Pancreas (tissue), 10 donors: ENCODE measurements around the gene NBPF1. TPM values are rescaled to one million over a fixed set of nuclear protein-coding genes. Genes with fewer than 3 reads are reported as not detected.
"Not testable (repeated sequence)": the region's sequence is repeated elsewhere in the genome, so short reads cannot be mapped to it uniquely, and the experiment has no call there.

Experiments used
- ATAC-seq, 4 donors: fragments of 200-7000 bp; cut with Tn5 transposase; one replicate each; pipeline versions ENCODE4 v1.8.0 to v1.9.1; 2020; ENCODE audit warnings: mild to moderate bottlenecking in 4 of 4, moderate library complexity in 4 of 4
- DNase-seq, 6 donors: peaks; one replicate each; pipeline ENCODE4 v3.0.0-alpha.2; 2020
- FAIRE-seq: peaks from 2 replicates; lab custom pipeline; 2012; peaks lifted over from hg19 to GRCh38; lab: Jason Lieb, UNC
- H3K27ac ChIP-seq, 4 donors: fragments of 200-600 bp; sonication (generic); 1 replicate in 3 of 4; 2 replicates in 1 of 4; pipeline versions ENCODE4 v1.5.0 to v1.8.0; 2020
- H3K27me3 ChIP-seq, 4 donors: fragments of 200-600 bp; one replicate each; pipeline ENCODE4 v1.8.0; 2021
- H3K36me3 ChIP-seq, 3 donors: fragments of 200-600 bp; sonication (generic) in 1 of 3; one replicate each; pipeline versions ENCODE4 v1.5.0 to v1.8.0; 2020 to 2021
- H3K4me1 ChIP-seq, 3 donors: fragments of 200-600 bp; one replicate each; pipeline ENCODE4 v1.8.0; 2021
- H3K4me3 ChIP-seq, 4 donors: fragments of 200-600 bp; sonication (generic) in 2 of 4; one replicate each; pipeline versions ENCODE4 v1.5.0 to v1.8.0; 2020 to 2021
- H3K9me3 ChIP-seq, 4 donors: fragments of 200-600 bp; one replicate each; pipeline ENCODE4 v1.8.0; 2021
- WGBS, 2 donors: extraction: QIAGEN DNeasy Blood & Tissue Kit; methylation state at CpG; one replicate each; pipeline ENCODE4 v1.1.7; 2013; 5-methylcytosine and 5-hydroxymethylcytosine counted together
- intact Hi-C, 3 donors: fragments of 100-400 bp; cut with DNase I; formaldehyde crosslinking; loops; one replicate each; pipeline versions ENCODE4 v1.11.1 to v1.14.2; 2022
- polyA plus RNA-seq, 2 donors: library from polyadenylated mRNA; stranded (reverse); fragments of 200-250 nt; gene quantifications; one replicate each; pipeline ENCODE4 v1.2.3, GENCODE V29; 2013
- total RNA-seq, 6 donors: library from RNA; stranded (reverse); fragmentation: NEBNext Ultra II Directional in 4 of 6; extraction: Animal tissue kit (Norgen Biotek cat#: 25700) in 4 of 6; gene quantifications; one replicate each; pipeline versions ENCODE4 v1.2.1 to v1.2.4, GENCODE V29; 2021 to 2023
- donor health status: healthy with polysubstance abuse.
- donor health status: DM: no; HTN: no; CAD: no; lungs with moderate emphysema.
- donor health status: DM: no; HTN: no; CAD: no.
- donor health status: control.
- donor health status: control.
- donor health status: Bipolar disorder and iron deficiency.
- donor health status: DM: yes; HTN: yes; CAD: no.
- donor health status: DM: no; HTN: no; CAD: no.
- donor health status: DM: no; HTN: no; CAD: no.
- donor health status: DM: yes; HTN: yes; CAD: no.

The NBPF1 gene
- total and polyA plus RNA-seq, 8 donors: 4.0 to 32.2 (median 13.4) TPM

DNA sequence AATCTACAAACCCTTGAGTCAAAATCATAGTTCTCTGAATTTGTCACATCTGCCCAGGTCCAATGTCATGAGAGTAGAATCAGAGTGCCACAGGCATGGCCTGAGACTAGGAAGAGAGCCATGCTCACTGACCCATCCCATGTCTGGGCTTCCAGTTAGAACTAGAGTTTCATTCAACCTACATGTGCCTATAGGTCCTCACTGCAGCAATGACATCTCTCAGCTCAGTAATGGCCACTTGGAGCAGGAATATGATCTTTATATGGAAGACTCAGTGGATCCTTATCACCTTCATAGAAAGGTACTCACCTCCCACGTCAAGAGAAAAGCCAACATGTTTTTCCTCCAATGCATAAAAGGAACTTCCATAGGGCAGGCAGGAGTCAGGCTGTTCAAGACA lies 48.0 kb downstream of the NBPF1 start:
- DNase-seq, H3K27ac ChIP-seq, ATAC-seq, H3K4me3 ChIP-seq, H3K9me3 ChIP-seq, H3K36me3 ChIP-seq, intact Hi-C loops, H3K4me1 ChIP-seq, H3K27me3 ChIP-seq, FAIRE-seq: not testable (repeated sequence)
- no CpG with 5 or more reads among the region's 1 CpG for WGBS, 2 donors

DNA sequence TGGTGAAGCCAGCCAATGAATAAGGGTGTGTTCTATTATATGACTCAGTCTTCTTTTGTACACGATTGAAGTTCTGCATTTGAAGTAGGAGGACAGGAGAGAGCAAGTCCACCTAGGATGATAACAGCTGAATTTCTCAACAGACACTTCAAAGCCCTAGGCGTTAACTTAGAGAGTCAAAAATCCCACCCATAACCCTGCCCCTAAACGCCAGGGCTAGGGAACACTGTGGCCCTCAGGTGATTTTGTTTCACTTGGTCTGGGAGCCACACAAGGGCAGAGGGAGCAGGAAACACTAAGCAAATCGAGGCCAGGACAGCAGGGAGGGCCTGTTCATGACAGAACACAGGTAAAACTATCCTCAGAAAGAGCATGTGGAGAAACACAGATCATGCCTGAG lies 52.3 kb downstream of the NBPF1 start:
- H3K4me1 ChIP-seq, DNase-seq, H3K9me3 ChIP-seq, H3K27me3 ChIP-seq, intact Hi-C loops, FAIRE-seq, H3K4me3 ChIP-seq, ATAC-seq, H3K36me3 ChIP-seq, H3K27ac ChIP-seq: not testable (repeated sequence)
- WGBS, 2 donors: 69 to 76% methylated on average over 2 to 3 of the region's 4 CpGs

DNA sequence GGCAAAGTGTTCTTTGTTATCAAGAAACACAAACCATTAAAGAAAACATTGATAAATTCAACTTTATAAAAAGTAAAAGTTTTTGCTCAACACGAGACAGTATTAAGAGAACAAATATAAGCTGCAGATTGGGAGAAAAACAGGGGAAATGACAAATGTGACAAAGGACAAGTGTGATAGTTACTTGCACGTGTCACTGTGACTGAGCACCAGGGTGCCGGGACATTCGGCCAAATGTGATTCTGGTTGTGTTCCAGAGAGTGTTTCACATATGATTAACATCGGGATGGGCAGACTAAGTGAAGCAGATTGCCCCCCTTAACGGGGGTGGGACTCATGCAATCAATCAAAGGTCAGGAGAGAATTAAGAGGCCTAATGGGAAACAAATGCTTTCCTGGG lies 52.9 kb downstream of the NBPF1 start:
- H3K27ac ChIP-seq, H3K4me1 ChIP-seq, ATAC-seq, H3K36me3 ChIP-seq, H3K27me3 ChIP-seq, intact Hi-C loops, H3K4me3 ChIP-seq, H3K9me3 ChIP-seq, FAIRE-seq, DNase-seq: not testable (repeated sequence)
- 72 to 79% methylated on average over 3 to 4 of the region's 6 CpGs for WGBS, 2 donors

DNA sequence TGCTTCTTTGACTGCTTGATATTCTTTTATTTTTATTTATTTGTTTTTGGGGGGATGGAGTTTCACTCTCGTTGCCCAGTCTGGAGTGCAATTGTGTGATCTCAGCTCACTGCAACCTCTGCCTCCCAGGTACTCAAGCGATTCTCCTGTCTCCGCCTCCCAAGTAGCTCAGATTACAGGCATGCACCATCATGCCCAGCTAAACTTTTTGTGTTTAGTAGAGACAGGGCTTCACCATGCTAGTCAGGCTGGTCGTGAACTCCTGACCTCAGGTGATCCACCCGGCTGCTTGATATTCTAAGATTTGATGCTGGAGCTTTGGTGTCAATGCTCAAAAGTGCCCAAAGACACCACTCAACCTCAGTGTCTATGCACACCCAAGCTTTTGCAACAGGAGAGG lies 53.7 kb downstream of the NBPF1 start:
- H3K36me3 ChIP-seq, H3K27ac ChIP-seq, DNase-seq, H3K4me1 ChIP-seq, H3K27me3 ChIP-seq, intact Hi-C loops, H3K4me3 ChIP-seq, ATAC-seq, FAIRE-seq, H3K9me3 ChIP-seq: not testable (repeated sequence)
- no CpG with 5 or more reads among the region's 5 CpGs for WGBS, 2 donors

DNA sequence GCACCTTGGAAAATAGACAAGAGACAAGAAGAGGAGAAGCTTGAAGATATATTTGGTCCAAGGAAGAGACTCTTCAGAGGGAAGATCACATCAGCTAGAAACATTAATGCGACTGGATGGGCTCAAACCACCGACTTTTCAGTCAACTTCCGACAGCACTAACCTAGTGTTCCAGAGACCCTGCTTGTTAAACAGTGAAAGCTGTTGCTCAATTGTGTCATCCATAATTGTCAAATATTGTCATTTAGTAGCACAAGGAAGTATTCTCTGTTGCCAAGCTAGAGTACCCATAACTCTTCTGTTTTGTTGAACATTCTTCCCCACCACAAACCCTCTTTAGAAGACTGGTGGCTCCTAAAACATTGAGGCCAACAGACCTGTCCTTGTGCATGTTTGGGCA lies 56.3 kb downstream of the NBPF1 start:
- FAIRE-seq, ATAC-seq, H3K4me1 ChIP-seq, H3K27ac ChIP-seq, H3K36me3 ChIP-seq, H3K9me3 ChIP-seq, H3K27me3 ChIP-seq, intact Hi-C loops, DNase-seq, H3K4me3 ChIP-seq: not testable (repeated sequence)
- 87 to 91% methylated on average over 3 of the region's 3 CpGs for WGBS, 2 donors

DNA sequence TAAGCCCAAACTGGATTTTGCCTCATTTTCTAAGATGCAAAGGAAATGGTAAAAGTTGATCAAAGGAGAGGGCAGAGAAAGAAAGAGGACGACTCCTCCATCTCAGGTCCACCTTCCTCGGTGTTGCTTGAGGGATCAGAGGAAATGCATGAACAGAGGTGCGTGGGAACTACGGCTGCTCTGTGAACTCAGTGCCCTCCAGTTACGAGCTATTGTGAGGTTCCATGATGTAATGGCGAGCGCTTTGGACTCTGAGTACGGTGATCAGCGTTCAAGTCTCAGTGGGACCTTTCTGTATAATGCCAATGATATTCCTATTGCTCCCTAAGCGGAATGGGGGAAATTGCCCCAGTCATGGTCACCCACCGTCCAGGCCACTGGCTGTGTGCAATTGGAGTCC lies 60.1 kb downstream of the NBPF1 start:
- ATAC-seq, intact Hi-C loops, H3K4me1 ChIP-seq, H3K36me3 ChIP-seq, DNase-seq, H3K4me3 ChIP-seq, H3K27ac ChIP-seq, H3K9me3 ChIP-seq, H3K27me3 ChIP-seq, FAIRE-seq: not testable (repeated sequence)
- WGBS, 2 donors: 94 to 95% methylated on average over 9 to 10 of the region's 11 CpGs

DNA sequence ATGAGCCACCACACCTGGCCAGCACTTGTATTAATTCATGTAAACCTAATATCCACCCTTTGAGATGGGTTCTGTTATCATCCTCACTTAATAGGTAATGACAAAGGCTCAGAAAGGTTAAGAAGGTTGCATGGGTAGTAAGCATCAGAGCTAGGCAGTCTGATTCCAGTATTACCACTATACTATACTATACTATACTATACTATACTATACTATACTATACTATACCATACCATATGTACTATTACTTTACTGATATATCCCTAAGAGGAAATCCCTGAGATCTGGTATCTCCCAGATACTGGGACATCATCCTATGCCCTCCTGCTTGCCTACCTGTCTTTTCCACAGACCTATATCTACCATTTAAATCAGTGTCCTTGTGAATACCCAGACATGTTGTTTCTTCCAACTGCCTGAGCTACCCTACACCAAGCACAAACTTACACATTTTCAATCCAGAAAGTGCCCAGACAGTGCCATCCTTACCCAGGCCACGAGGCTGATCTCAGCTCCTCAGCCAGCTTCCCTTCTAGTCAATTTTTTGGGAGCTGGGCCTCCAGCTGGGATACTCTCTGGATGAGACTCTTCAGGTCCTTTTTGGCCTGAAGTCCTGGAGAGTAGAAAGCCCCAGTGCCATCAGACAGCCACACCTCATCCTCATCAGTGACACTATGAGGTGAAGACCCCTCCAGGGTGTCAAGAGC lies 63.0 kb downstream of the NBPF1 start:
- DNase-seq, FAIRE-seq, intact Hi-C loops, H3K27ac ChIP-seq, H3K4me3 ChIP-seq, ATAC-seq, H3K36me3 ChIP-seq, H3K9me3 ChIP-seq, H3K27me3 ChIP-seq, H3K4me1 ChIP-seq: not testable (repeated sequence)
- 75 to 78% methylated on average over 1 of the region's 1 CpG for WGBS, 2 donors

DNA sequence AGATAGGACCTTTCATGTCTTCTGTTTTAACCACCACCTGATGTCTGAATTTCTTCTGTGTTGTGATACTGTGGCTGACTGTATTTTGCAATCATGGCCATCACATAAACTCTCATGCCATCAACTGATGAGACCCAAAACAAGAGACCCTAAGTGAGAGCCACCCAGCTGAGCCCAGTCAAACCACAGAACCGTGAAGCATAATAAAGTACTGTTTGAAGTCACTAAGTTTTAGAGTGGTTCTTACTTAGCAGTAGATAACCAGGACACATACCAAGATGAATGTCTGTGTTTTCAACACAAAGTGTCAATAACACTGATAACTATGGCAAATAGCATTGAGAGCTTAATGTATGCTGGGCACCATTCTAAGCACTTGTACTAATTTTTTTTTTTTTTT lies 63.8 kb downstream of the NBPF1 start:
- not testable (repeated sequence) for FAIRE-seq
- WGBS, 2 donors: 39 to 61% methylated on average over 1 of the region's 1 CpG

DNA sequence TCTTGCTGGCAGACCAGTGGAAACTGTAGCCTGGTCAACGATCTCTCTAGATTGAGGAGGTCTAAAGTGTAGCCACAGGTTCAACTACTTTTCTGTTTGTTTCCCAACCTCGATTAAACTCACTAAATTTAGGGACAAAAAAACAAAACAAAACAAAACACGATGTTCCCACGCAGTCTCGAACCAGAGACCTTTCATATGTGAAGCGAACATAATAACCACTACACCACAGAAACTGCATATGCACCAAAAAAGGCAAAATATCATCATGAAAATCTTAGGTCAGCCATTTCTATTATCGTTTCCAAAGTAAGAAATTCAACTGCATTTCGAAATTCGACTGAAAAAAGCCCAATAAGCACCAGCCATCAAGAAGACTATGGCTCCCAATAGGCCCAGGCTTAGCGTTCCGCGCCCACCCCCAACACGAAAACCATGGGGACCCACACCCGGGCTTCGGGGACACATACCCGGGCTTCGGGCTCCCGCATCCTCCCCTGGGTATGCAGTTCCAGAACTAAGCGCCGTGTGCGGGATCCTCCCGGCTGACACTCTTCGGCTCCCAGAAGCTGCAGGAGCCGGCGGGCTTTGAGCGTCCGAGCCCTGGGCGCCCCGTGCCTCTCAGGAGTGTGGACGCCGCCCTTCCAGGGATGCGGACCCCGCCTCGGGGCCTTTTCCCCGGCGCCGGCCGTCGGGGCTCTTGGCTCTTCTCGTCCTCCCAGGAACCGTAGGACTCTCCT lies 65.7 kb downstream of the NBPF1 start:
- ATAC-seq, intact Hi-C loops, FAIRE-seq, H3K4me1 ChIP-seq, H3K36me3 ChIP-seq, H3K27me3 ChIP-seq, DNase-seq, H3K27ac ChIP-seq, H3K9me3 ChIP-seq, H3K4me3 ChIP-seq: not testable (repeated sequence)
- 55 to 62% methylated on average over 3 to 26 of the region's 41 CpGs for WGBS, 2 donors

More for the DNA sequence above, 63.8 kb downstream of the NBPF1 start:
- DNase-seq, H3K36me3 ChIP-seq, H3K4me1 ChIP-seq, intact Hi-C loops, H3K9me3 ChIP-seq, H3K27ac ChIP-seq, H3K4me3 ChIP-seq, H3K27me3 ChIP-seq, ATAC-seq: not testable (repeated sequence)

DNA sequence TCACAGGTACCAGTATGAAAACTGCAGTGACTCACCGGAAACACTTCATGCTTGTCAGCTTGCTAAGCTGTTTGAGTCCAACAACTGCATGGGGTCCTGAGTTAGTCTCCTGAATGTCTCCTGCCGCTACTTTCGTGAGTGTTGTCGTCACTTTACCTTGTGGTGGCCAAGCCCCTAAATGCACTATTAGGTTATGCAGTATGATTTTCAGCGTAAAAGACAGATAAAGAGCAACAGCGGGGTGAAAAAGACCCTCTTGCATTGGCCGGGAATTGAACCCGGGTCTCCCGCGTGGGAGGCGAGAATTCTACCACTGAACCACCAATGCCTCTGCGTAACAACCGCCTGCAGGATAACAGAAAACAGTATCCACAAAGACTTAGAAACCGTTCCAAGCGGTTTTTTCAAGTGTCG lies 67.7 kb downstream of the NBPF1 start:
- H3K4me3 ChIP-seq, FAIRE-seq, H3K27me3 ChIP-seq, H3K4me1 ChIP-seq, H3K36me3 ChIP-seq, H3K9me3 ChIP-seq, H3K27ac ChIP-seq, intact Hi-C loops: not testable (repeated sequence)
- DNase-seq (peak in 1 of 6 donors; percentile 38), ATAC-seq (peak in 2 of 4 donors; percentile 21 to 35)
- WGBS, 2 donors: 40 to 43% methylated on average over 11 to 12 of the region's 16 CpGs

DNA sequence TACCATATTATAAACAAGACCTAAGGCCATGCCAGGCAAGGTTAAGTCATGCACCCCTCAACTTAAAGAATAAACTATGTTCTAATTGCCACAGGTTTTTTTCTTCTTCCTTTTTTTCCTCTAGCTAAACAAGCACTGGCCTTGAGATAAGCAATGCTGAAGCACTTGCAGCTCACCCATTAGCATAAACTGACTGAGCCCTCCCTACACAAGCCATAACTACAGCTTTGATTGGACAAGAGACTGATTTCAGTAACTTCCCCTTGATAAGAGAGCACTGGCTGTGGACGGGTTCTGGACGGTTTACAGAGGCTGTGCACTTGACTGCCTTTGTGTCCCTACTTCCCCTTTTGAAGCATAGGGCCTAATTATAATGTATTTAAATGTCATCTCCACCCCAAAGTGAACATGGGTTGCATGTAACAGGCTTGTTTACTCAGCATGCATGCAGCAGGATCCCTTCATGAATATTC lies 72.9 kb downstream of the NBPF1 start:
- H3K27ac ChIP-seq: peak overlapping the region in 1 of 4 donors; percentile 44
- not testable (repeated sequence) for H3K36me3 ChIP-seq

DNA sequence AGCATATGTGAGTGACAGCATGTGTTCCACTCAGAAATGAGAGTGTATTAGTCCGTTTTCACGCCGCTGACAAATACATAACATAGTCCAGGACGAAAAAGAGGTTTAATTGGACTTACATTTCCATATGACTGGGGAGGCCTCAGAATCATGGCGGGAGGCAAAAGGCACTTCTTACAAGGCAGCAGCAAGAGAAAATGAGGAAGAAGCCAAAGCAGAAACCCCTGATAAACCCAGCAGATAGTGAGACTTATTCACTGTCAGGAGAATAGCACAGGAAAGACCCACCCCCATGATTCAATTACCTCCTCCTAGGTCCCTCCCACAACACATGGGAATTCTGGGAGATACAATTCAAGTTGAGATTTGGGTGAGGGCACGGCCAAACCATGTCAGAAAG lies 75.8 kb downstream of the NBPF1 start:
- H3K4me1 ChIP-seq, ATAC-seq, H3K9me3 ChIP-seq, H3K36me3 ChIP-seq, FAIRE-seq, H3K4me3 ChIP-seq, DNase-seq, H3K27me3 ChIP-seq, intact Hi-C loops, H3K27ac ChIP-seq: not testable (repeated sequence)
- 71 to 95% methylated on average over 4 to 5 of the region's 6 CpGs for WGBS, 2 donors

More for the DNA sequence above, 72.9 kb downstream of the NBPF1 start:
- DNase-seq (peak in 2 of 6 donors; percentile 26 to 44), FAIRE-seq (peak; percentile 41)
- H3K4me3 ChIP-seq, H3K4me1 ChIP-seq, ATAC-seq, intact Hi-C loops, H3K27me3 ChIP-seq, H3K9me3 ChIP-seq: not testable (repeated sequence)
- WGBS, 2 donors: 0% methylated on average over 2 of the region's 2 CpGs; no CpG with 5 or more reads in 1 of the 2 donors
